ENCODE measurements around the gene BATF3.

DNA sequence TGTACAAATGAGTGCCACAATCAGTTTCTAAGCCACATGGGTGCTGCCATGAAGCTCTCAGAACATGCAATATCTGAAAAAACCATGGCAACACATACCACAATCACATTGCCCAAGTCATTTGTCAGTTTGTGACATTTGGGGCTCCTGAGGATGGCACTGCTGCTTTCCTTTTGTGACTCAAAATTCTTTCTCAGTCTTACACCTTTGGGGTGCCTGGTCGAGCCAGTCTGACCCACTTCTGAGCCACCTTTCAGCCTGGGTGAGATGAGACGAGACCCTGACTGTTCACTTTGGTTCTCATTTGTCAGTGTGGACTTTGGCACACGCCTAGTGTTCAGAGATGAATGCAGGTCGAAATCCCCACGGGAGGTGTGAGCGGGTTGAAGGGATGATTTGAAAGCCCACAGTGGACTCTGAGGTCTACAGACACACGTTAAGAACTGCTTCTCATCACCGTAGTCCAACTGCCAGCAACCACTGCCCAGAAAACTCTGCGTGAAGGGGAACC is 8.0 kb downstream of the BATF3 start:
- TF ChIP-seq, protein P1, sequence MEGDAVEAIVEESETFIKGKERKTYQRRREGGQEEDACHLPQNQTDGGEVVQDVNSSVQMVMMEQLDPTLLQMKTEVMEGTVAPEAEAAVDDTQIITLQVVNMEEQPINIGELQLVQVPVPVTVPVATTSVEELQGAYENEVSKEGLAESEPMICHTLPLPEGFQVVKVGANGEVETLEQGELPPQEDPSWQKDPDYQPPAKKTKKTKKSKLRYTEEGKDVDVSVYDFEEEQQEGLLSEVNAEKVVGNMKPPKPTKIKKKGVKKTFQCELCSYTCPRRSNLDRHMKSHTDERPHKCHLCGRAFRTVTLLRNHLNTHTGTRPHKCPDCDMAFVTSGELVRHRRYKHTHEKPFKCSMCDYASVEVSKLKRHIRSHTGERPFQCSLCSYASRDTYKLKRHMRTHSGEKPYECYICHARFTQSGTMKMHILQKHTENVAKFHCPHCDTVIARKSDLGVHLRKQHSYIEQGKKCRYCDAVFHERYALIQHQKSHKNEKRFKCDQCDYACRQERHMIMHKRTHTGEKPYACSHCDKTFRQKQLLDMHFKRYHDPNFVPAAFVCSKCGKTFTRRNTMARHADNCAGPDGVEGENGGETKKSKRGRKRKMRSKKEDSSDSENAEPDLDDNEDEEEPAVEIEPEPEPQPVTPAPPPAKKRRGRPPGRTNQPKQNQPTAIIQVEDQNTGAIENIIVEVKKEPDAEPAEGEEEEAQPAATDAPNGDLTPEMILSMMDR (IDR thresholded peaks at IDR 0.05; ENCODE audit: borderline replicate concordance, extremely low read depth, low read length, poor library complexity, severe bottlenecking), result no peak
- TF ChIP-seq EZH2 (IDR thresholded peaks at IDR 0.05; ENCODE audit: borderline replicate concordance, low read depth, low read length, severe bottlenecking), result no peak

Measured in DND-41 (cell line).